GM23338 (cell line): Measurements from ENCODE around the gene ZNF366. TPM values are rescaled to one million over a fixed set of nuclear protein-coding genes. Genes with fewer than 3 reads are reported as not detected.

Experiments
- ATAC-seq: fragments of 200-7000 bp; cut with Tn5 transposase; 3 replicates; pipeline ENCODE4 v1.9.1; 2020
- DNase-seq: peaks from one replicate; pipeline ENCODE4 v3.0.0-alpha.2; 2015; ENCODE audit warnings: low spot score
- H2AFZ ChIP-seq: fragments of 200-600 bp; sonication (generic); 2 replicates; pipeline ENCODE4 v1.8.0; 2016; ENCODE audit warnings: antibody characterized with exemption, mild to moderate bottlenecking, moderate library complexity
- H3F3A ChIP-seq: fragments of 200-600 bp; sonication (generic); replicated peaks from 2 replicates; pipeline ENCODE4 v1.8.0; 2017; ENCODE audit warnings: antibody characterized with exemption, mixed run types, low read depth
- H3K27ac ChIP-seq: fragments of 200-600 bp; sonication (generic); 2 replicates; pipeline ENCODE4 v1.6.1; 2016; ENCODE audit warnings: low read depth
- H3K27me3 ChIP-seq: fragments of 200-600 bp; sonication (generic); 2 replicates; pipeline ENCODE4 v1.8.0; 2016; ENCODE audit warnings: mild to moderate bottlenecking, mixed run types, moderate library complexity; ENCODE audit not compliant: insufficient read depth
- H3K36me3 ChIP-seq: fragments of 200-600 bp; sonication (generic); 2 replicates; pipeline ENCODE4 v1.8.0; 2016; ENCODE audit warnings: mild to moderate bottlenecking; ENCODE audit not compliant: insufficient read depth
- H3K4me1 ChIP-seq: fragments of 200-600 bp; sonication (generic); 2 replicates; pipeline ENCODE4 v1.8.0; 2016; ENCODE audit warnings: mild to moderate bottlenecking, moderate library complexity; ENCODE audit not compliant: insufficient read depth
- H3K4me2 ChIP-seq: fragments of 200-600 bp; sonication (generic); 2 replicates; pipeline ENCODE4 v1.7.1; 2017; ENCODE audit warnings: mixed run types
- H3K4me3 ChIP-seq: fragments of 200-600 bp; sonication (generic); 2 replicates; pipeline ENCODE4 v1.6.1; 2016; ENCODE audit warnings: mixed run types
- H3K79me2 ChIP-seq: fragments of 200-600 bp; sonication (generic); replicated peaks from 2 replicates; pipeline ENCODE4 v1.8.0; 2017; ENCODE audit warnings: mild to moderate bottlenecking; ENCODE audit not compliant: insufficient read depth
- H3K9me2 ChIP-seq: fragments of 200-600 bp; sonication (generic); 2 replicates; pipeline ENCODE4 v1.8.0; 2017; ENCODE audit not compliant: insufficient read depth
- H4K20me1 ChIP-seq: fragments of 200-600 bp; sonication (generic); replicated peaks from 2 replicates; pipeline ENCODE4 v1.8.0; 2017; ENCODE audit warnings: mild to moderate bottlenecking; ENCODE audit not compliant: insufficient read depth
- H3K27ac Mint-ChIP-seq: 2 replicates; pipeline ENCODE4 v1.8.0; 2020; ENCODE audit warnings: inconsistent platforms, mild to moderate bottlenecking, moderate library complexity, mixed read lengths
- H3K27me3 Mint-ChIP-seq: 3 replicates; pipeline ENCODE4 v1.8.0; 2022; ENCODE audit warnings: low read depth, mild to moderate bottlenecking, moderate library complexity, mixed read lengths, inconsistent platforms; ENCODE audit not compliant: insufficient read depth, poor library complexity
- H3K36me3 Mint-ChIP-seq: 3 replicates; pipeline ENCODE4 v1.8.0; 2021; ENCODE audit warnings: low read depth, mild to moderate bottlenecking, inconsistent platforms, moderate library complexity, mixed read lengths
- H3K4me1 Mint-ChIP-seq: 3 replicates; pipeline ENCODE4 v1.8.0; 2020; ENCODE audit warnings: mild to moderate bottlenecking, inconsistent platforms, mixed read lengths
- H3K4me3 Mint-ChIP-seq: 3 replicates; pipeline ENCODE4 v1.8.0; 2021; ENCODE audit warnings: moderate library complexity, mild to moderate bottlenecking, inconsistent platforms, mixed read lengths
- H3K9me3 Mint-ChIP-seq: 3 replicates; pipeline ENCODE4 v1.8.0; 2020; ENCODE audit warnings: moderate library complexity, mild to moderate bottlenecking, inconsistent platforms, mixed read lengths
- CREB1 ChIP-seq: fragments of 250-450 bp; sonication (Bioruptor Pico); IDR thresholded peaks from 2 replicates; pipeline ENCODE4 v1.5.0; 2020; ENCODE audit warnings: low read depth, mild to moderate bottlenecking, moderate library complexity
- ETS1 ChIP-seq: IDR thresholded peaks from 2 replicates; pipeline ENCODE4 v1.6.1; 2016; ENCODE audit warnings: antibody characterized with exemption
- EZH2phosphoT487 ChIP-seq: fragments of 200-600 bp; sonication (generic); IDR thresholded peaks from one replicate; pipeline ENCODE4 v1.8.1; 2018; ENCODE audit warnings: antibody characterized with exemption; ENCODE audit not compliant: unreplicated experiment
- JUNB ChIP-seq: IDR thresholded peaks from one replicate; pipeline ENCODE4 v1.6.1; 2016; ENCODE audit warnings: antibody characterized with exemption; ENCODE audit not compliant: unreplicated experiment
- NANOG ChIP-seq: IDR thresholded peaks from 2 replicates; pipeline ENCODE4 v1.6.1; 2016; ENCODE audit warnings: antibody characterized with exemption, borderline replicate concordance
- REST ChIP-seq: IDR thresholded peaks from one replicate; pipeline ENCODE4 v1.6.1; 2018; ENCODE audit warnings: antibody characterized with exemption; ENCODE audit not compliant: unreplicated experiment
- STAT1 ChIP-seq: IDR thresholded peaks from one replicate; pipeline ENCODE4 v1.6.1; 2016; ENCODE audit warnings: antibody characterized with exemption; ENCODE audit not compliant: unreplicated experiment
- ZNF462 ChIP-seq: fragments of 250-450 bp; sonication (Bioruptor Pico); IDR thresholded peaks from 2 replicates; pipeline ENCODE4 v1.5.0; 2020; ENCODE audit warnings: mild to moderate bottlenecking, moderate library complexity
- polyA plus RNA-seq: library from polyadenylated mRNA; unstranded; fragments of >200 nt; fragmentation: Nextera tagmentation; extraction: Ambion mirVana; gene quantifications from 2 replicates; pipeline ENCODE4 v1.2.1, GENCODE V29; 2016
- total RNA-seq: library from RNA; depleted of rRNA; stranded (reverse); fragments of >200 nt; shearing (Covaris generic); gene quantifications from 2 replicates; pipeline ENCODE4 v1.2.3, GENCODE V29; 2014
- TF ChIP-seq, protein P1 (sequence below), 2 experiments: fragments of 200-600 bp in 1 of 2; sonication (generic) in 1 of 2; conservative IDR thresholded peaks; 2 replicates each; pipeline versions ENCODE4 v1.5.1 to v1.6.1; 2016 to 2017; ENCODE audit warnings: antibody characterized with exemption in 2 of 2, low read depth in 2 of 2, mild to moderate bottlenecking in 2 of 2, moderate library complexity in 1 of 2

ZNF366 gene
- total and polyA plus RNA-seq, 2 experiments from 2014 or later = not detected

GRCh38 chr5:72515211-72515610 lies 8.0 kb upstream of the ZNF366 start:
- no peaks in the 10 kb centered on the region for H3F3A ChIP-seq
- H3K4me1 ChIP-seq = peaks cover 18% of the 10 kb centered on the region
- TF ChIP-seq, protein P1, sequence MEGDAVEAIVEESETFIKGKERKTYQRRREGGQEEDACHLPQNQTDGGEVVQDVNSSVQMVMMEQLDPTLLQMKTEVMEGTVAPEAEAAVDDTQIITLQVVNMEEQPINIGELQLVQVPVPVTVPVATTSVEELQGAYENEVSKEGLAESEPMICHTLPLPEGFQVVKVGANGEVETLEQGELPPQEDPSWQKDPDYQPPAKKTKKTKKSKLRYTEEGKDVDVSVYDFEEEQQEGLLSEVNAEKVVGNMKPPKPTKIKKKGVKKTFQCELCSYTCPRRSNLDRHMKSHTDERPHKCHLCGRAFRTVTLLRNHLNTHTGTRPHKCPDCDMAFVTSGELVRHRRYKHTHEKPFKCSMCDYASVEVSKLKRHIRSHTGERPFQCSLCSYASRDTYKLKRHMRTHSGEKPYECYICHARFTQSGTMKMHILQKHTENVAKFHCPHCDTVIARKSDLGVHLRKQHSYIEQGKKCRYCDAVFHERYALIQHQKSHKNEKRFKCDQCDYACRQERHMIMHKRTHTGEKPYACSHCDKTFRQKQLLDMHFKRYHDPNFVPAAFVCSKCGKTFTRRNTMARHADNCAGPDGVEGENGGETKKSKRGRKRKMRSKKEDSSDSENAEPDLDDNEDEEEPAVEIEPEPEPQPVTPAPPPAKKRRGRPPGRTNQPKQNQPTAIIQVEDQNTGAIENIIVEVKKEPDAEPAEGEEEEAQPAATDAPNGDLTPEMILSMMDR (conservative IDR thresholded peaks at IDR 0.05; ENCODE audit: low read depth in 2 of 2) = no peak
- TF ChIP-seq STAT1 (no peak), NANOG (no peak), CREB1 (CRISPR knock-in tag) (no peak), EZH2phosphoT487 (no peak), JUNB (no peak), REST (no peak), ZNF462 (CRISPR knock-in tag) (no peak), ETS1 (no peak)
- H3K27me3 ChIP-seq = no peaks in the 10 kb centered on the region
- no peak overlapping the region for H2AFZ ChIP-seq
- H3K27ac ChIP-seq = no peak overlapping the region
- H4K20me1 ChIP-seq = no peaks in the 10 kb centered on the region
- H3K4me2 ChIP-seq = no peak overlapping the region
- no peaks in the 10 kb centered on the region for H3K79me2 ChIP-seq
- Mint-ChIP-seq H3K36me3 (no peaks in the 10 kb centered on the region), H3K4me1 (peaks cover 23% of the 10 kb centered on the region), H3K27me3 (no peaks in the 10 kb centered on the region), H3K27ac (no peak overlapping the region), H3K9me3 (0 out of 3 replicates have a peak, but pooled peaks cover under 1% of the 10 kb centered on the region), H3K4me3 (no peak overlapping the region)
- no peak overlapping the region for H3K4me3 ChIP-seq
- peaks cover 16% of the 10 kb centered on the region for H3K9me2 ChIP-seq
- no peak for ATAC-seq
- no peak for DNase-seq
- no peaks in the 10 kb centered on the region for H3K36me3 ChIP-seq
